GM12892 (cell line): ENCODE measurements around the gene UBAP2.
"Not testable (repeated sequence)": the region's sequence is repeated elsewhere in the genome, so short reads cannot be mapped to it uniquely, and the experiment has no call there.

ENCODE experiments used
- DNase-seq: peaks from one replicate; pipeline ENCODE4 v3.0.0; 2011; ENCODE audit not compliant: insufficient read length
- FAIRE-seq: peaks from 2 replicates; lab custom pipeline; 2011; peaks lifted over from hg19 to GRCh38; lab: Jason Lieb, UNC
- POLR2A ChIP-seq: IDR thresholded peaks from 2 replicates; pipeline ENCODE4 v1.6.1; 2011; ENCODE audit warnings: low read depth, low read length, control low read depth
- POLR2AphosphoS5 ChIP-seq: IDR thresholded peaks from 2 replicates; pipeline ENCODE4 v1.6.1; 2011; ENCODE audit warnings: low read depth, low read length, control low read depth
- TAF1 ChIP-seq: IDR thresholded peaks from 2 replicates; pipeline ENCODE4 v1.6.1; 2011; ENCODE audit warnings: low read depth, mild to moderate bottlenecking, control low read depth, low read length, borderline replicate concordance

The UBAP2 gene

DNA sequence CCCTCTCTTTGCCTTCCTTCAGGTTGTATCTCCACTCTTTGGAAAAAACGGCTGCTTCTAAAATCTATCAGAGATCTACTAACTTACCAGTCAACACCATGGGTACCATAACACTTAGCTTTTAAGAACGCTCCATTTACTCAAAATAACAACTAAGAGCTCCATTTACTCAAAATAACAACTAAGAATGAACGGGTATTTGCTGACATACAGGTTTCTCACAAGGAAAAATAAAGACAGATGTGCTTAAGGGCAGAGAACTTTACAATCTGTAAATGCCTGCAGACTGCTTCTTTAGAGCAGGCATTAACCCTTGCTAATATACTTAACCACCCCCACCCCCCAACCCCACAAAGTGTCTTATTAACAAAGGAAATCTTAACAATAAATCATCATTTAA is 2.8 kb downstream of the UBAP2 start:
- DNase-seq (no peak), FAIRE-seq (no peak)
- no peak for TF ChIP-seq TAF1
- TF ChIP-seq POLR2AphosphoS5: no peak
- no peak for TF ChIP-seq POLR2A

DNA sequence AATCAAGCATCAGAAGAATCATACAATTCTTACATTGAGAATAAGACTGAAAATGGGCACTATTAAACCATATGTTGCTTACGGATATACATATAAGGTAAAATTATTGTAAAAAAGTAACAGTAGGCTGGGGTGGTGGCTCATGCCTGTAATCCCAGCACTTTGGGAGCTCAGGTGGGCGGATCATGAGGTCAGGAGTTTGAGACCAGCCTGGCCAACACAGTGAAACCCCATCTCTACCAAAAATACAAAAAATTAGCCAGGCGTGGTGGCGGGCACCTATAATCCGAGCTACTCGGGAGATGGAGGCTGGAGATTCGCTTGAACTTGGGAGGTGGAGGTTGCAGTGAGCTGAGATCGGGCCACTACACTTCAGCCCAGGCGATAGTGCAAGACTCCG is 6.6 kb downstream of the UBAP2 start:
- not testable (repeated sequence) for FAIRE-seq, DNase-seq

DNA sequence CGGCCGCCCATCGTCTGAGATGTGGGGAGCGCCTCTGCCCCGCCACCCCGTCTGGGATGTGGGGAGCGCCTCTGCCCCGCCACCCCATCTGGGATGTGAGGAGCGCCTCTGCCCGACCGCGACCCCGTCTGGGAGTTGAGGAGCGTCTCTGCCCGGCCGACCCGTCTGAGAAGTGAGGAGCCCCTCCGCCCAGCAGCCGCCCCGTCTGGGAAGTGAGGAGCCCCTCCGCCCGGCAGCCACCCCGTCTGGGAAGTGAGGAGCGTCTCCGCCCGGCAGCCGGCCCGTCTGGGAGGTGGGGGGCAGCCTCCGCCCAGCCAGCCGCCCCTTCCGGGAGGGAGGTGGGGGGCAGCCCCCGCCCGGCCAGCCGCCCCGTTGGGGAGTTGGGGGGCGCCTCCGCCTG is 9.8 kb downstream of the UBAP2 start:
- not testable (repeated sequence) for DNase-seq, FAIRE-seq

DNA sequence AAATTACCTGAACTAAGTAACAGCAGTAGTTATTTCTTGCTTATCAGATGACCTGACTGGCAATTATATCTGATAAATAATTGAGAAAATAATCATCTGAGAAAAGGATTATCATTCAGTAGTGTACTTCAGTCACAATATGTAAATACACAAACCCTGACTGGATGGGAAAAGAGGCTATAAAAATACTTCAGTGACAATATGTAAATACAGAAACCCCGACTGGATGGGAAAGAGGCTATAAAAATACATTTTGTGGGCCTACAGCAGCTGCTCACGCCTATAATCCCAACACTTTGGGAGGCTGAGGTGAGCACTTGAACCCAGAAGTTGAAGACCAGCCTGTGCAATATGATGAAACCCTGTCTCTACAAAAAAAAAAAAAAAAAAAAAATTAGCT is 11.1 kb downstream of the UBAP2 start:
- TF ChIP-seq TAF1 (no peak), POLR2A (no peak), POLR2AphosphoS5 (no peak)
- FAIRE-seq: no peak

DNA sequence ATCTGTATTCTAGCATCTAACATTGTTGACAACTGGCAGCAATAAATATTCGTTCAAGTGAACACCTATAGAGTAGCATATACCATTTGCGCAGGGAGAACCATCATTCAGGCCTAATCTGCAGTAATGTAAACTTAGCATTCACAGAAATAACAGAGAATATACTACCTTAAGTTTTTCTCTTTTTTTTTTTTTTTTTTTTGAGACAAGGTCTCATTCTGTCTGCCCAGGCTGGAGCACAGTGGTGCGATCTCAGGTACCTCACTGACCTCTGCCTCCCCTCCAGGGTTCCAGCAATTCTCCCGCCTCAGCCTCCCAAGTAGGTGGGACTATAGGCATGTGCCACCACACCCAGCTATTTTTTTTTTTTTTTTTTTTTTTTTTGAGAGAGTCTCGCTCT is 12.1 kb downstream of the UBAP2 start:
- TF ChIP-seq POLR2AphosphoS5 (no peak), TAF1 (no peak), POLR2A (no peak)

More for the DNA sequence above, 11.1 kb downstream of the UBAP2 start:
- DNase-seq: no peak

DNA sequence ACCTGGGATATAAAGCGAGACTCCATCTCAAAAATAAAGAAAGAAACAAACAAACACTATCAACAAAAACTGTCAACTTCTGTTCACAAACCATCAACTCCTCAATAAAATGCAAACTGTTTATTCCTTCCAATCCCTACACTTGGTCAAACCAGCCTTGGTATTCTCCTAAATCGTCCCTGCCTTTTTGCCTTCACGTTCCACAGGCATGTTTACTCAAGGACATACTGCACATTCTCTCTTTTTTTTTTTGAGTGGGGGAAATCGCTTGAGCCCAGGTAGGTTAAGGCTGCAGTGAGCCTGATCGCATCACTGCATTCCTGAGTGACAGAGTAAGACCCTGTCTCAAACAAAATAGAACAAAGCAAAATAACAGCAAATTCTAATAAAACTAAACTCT is 13.0 kb downstream of the UBAP2 start:
- DNase-seq (no peak), FAIRE-seq (no peak)
- no peak for TF ChIP-seq POLR2AphosphoS5
- no peak for TF ChIP-seq POLR2A
- TF ChIP-seq TAF1: no peak

More for the DNA sequence above, 12.1 kb downstream of the UBAP2 start:
- FAIRE-seq (no peak), DNase-seq (no peak)

DNA sequence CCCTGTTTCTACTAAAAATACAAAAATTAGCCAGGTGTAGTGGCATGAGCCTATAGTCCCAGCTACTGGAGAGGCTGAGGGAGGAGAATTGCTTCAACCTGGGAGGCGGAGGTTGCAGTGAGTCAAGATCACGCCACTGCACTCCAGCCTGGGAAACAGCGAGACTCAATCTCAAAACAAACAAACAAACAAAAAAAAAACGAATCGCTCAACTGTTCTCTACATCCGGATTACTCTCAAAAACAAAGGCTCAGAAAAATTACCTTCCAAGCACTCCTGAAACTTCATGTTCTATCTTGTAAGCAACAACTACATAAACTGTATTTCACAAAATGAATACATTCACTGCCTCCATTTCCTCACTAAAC is 14.0 kb downstream of the UBAP2 start:
- no peak for TF ChIP-seq TAF1
- no peak for DNase-seq
- FAIRE-seq: no peak

DNA sequence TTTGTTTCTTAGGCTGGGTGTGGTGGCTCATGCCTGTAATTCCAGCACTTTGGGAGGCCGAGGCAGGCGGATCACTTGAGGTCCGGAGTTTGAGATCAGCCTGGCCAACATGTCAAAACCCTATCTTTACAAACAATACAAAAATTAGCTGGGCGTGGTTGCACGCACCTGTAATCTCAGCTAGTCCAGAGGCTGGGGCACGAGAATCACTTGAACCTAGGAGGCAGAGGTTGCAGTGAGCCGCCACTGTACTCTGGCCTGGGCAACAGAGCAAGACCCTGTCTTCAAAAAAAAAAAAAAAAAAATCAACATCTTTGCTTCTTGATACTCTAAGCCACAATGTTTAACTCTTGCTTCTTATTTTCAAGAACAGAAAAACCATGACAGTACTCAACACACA is 16.1 kb downstream of the UBAP2 start:
- no peak for DNase-seq
- TF ChIP-seq POLR2A (no peak), POLR2AphosphoS5 (no peak), TAF1 (no peak)
- FAIRE-seq: no peak

DNA sequence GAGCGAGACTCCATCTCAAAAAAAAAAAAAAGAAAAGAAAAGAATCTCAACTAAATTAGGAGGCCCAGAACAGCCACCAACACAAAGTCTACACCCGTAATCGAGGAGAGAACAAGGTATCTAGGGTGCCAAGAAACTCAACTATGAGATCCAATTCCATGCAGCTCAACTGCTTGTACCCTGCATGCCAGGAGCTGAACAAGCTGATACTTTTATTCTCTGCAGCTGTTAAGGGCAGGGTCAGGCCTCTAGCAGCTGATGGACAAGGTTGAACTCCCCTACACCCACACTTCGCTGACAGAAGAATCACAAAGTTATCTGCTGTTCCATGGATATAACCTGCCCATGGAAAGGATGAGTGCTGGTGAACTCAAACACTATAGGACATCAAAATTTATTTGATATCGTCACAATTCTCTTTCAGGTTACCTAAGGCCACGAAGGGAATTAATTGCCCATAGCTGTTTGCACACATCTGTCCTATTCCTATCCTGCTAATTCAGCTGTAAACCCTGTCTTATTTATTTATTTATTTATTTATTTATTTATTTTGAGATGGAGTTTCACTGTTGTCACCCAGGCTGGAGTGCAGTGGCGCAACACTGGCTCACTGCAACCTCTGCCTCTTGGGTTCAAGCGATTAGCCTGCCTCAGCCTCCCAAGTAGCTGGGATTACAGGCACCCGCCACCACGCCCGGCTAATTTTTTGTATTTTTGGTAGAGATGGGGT is 20.7 kb downstream of the UBAP2 start:
- TF ChIP-seq TAF1 (no peak), POLR2A (no peak), POLR2AphosphoS5 (no peak)
- FAIRE-seq: no peak
- DNase-seq: no peak

DNA sequence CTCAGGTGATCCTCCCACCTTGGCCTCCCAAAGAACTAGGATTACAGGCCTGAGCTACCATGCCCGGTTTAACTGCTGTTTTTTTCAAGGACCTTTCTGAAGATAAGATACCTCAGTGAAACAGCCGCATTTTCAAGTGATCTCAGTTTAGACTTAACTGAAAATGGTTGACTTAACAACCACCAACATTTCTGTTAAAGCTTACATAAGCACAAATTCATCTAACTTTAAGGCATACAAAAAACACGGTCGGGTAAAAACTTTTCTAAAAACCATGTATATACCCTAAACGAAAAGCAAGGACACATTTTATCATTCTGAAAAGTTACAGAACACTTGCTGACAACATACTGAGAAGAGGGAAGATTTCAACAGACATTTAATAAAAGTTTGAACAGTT is 22.9 kb downstream of the UBAP2 start:
- DNase-seq (no peak), FAIRE-seq (no peak)
- TF ChIP-seq POLR2AphosphoS5: no peak
- TF ChIP-seq TAF1: no peak
- no peak for TF ChIP-seq POLR2A

DNA sequence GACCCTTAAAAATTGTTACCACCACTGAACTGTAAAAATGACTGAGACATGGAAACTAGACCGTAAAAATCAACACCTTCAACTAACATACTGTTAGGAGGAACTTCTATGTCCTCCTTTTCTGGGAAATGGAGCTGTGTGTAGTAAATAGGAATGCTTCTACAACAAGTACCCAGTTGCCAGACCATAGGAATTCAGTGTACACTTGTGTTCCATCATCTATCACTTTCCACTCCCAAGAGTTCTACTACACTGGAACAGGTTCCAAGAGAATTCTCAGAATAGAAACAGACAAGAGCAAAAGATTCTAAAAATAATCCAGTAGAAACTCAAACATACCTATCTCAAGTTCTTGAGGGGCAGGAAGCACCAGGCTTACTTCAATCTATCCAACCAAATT is 23.6 kb downstream of the UBAP2 start:
- DNase-seq (no peak), FAIRE-seq (no peak)
- TF ChIP-seq TAF1: no peak
- no peak for TF ChIP-seq POLR2A
- TF ChIP-seq POLR2AphosphoS5: no peak

DNA sequence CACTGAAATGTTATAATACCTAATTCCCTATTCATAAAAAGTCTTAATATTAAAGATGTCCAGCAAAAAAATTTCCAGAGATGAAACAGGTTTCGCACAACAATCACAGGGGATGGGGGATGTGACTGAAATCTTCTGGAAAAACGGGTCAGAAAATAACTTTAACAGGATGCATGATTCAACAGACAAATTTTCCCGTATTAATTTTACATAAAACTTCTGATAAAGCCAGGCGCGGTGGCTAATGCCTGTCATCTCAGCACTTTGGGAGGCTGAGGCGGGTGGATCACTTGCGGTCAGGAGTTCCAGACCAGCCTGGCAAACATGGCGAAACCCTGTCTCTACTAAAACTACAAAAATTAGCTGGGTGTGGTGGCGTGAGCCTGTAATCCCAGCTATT is 24.2 kb downstream of the UBAP2 start:
- DNase-seq, FAIRE-seq: not testable (repeated sequence)

DNA sequence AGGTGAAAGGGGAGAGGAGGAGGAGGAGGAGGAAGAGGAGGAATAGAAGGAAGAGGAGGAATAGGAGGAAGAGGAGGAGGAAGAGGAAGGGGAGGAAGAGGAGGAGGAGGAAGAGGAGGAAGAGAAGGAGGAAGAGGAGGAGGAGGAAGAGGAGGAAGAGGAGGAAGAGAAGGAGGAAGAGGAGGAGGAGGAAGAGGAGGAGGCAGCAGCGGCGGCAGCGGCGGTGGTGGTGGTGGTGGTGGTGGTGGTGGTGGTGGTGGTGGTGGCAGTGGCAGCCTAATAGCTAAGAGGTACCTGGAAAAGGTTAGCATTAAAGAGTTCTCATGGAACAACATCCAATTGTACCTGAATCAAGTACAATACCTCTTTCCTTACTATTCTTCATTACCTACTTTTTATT is 32.5 kb downstream of the UBAP2 start:
- DNase-seq (no peak), FAIRE-seq (no peak)
- TF ChIP-seq POLR2A (no peak), TAF1 (no peak), POLR2AphosphoS5 (no peak)

DNA sequence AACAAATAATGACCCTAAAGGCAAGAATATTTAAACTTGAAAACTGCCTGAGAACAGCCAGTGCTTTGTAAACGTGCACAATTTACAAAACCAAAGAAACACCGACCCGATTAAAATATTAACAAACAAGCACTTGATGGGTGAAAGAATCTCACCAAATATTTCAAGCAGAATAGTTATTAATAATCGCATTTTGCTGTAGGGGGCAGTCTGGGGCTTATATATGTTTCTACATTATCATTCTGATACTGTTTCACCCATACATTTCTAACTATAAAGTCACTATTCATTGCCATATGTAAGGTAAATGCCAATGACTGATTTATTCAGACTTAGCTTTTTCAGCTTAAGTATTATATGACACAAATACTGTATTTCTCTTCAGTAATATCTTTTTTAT is 37.7 kb downstream of the UBAP2 start:
- FAIRE-seq (no peak), DNase-seq (no peak)
- TF ChIP-seq POLR2A (no peak), TAF1 (no peak), POLR2AphosphoS5 (no peak)
